Activated T-cell treated with anti-CD3 and anti-CD28 coated beads for 1 hour (primary cell): ENCODE data around the gene ABTB1.

ENCODE experiments used
- DNase-seq: peaks from one replicate; pipeline ENCODE4 v3.0.0-alpha.2; 2020; ENCODE audit warnings: low read depth

Gene ABTB1

GRCh38 chr3:127672429-127673190 lies at the start of gene ABTB1:
Gene ABTB1, plus strand, starts transcription at chr3:127672952. Its CDS starts 74 bp downstream, at chr3:127673026.
- DNase-seq, result peak; percentile 78

- no peak for DNase-seq
Observed at GRCh38 chr3:127624063-127624462, 48.7 kb upstream of the ABTB1 start.

- no peak for DNase-seq
Observed at GRCh38 chr3:127625821-127626220, 46.9 kb upstream of the ABTB1 start.

GRCh38 chr3:127628426-127628787 lies 44.3 kb upstream of the ABTB1 start:
- no peak for DNase-seq

DNA sequence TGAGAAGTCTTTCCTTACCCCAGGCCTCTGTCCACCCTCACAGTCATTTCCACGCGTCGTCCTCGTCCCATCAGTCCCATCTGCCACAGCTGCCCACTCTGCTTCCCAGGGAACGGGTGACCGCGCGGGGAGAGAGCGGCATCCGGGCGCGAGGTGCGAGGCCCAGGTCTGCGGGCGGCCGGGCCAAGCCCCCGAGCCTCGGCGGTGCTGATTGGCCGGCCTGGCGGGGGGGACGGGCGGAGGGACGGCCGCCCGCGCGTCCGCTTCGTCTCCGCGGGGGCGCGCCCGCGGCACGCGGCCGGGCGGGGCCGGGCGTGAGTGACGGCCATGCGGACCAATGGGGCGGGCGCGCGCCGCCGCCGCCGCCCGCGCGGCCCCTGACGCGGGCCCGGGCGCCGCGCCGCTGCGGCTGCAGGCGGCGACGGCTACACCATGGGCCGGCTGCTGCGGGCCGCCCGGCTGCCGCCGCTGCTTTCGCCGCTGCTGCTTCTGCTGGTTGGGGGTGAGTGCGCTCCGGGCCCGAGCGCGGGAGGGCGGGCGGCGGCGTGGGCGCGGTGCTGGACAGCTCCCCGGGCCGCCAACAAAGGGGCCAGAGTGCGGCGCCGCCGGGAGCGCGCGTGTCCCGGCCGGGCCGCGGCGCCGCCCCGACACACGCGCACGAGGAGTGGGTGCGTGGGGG lies 43.8 kb upstream of the ABTB1 start, which contains the start of gene PODXL2:
TSS of gene PODXL2 (plus strand) at position 398 of the 679 bp plus-strand sequence. CDS start at position 433, 35 bp downstream.
- no peak for DNase-seq

DNA sequence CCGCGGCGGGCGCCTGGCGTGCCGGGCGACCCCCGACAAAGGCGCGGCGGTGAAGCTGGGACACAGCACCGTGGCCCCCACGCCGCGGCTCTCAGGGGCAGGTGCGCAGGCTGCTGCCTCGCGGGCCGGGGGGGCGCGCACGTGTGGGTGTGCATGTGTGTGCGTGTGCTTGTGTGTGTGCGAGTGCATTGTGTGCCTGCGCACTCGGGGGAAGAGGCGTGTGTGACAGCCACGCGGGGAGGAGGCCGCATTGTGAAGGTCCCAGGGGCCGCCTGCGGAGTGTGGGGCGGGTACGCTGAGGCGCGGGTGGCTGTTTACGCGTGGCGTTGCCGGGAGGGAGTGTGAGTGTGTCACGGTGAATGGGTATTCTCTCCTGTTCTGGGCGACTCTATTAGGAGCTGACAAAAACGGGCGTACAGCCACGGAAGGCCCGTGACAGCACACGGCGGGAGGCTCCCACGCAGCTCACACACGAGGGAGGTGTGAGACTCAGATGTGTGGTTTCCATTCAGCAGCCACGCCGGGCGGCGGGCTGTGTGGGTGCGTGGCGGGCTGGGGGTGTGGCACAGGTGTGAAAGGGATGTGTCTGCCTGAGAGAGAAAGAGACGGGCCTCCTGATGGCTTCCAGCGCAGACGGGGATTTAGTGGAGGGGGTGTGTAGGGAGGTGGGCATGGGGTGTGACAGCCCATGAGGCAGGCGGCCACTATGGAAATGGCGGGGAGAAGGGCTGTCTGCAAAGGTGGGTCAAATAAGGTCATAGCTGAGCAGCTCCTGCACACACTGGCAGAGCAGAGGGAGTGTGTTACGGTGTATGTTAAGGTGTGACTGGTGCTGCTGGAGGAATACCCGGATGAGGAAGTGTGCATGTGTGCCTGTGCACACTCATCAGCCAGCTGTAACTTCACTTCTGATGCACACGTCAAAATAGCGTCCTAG lies 43.0 kb upstream of the ABTB1 start:
- peak; percentile 10 for DNase-seq

DNA sequence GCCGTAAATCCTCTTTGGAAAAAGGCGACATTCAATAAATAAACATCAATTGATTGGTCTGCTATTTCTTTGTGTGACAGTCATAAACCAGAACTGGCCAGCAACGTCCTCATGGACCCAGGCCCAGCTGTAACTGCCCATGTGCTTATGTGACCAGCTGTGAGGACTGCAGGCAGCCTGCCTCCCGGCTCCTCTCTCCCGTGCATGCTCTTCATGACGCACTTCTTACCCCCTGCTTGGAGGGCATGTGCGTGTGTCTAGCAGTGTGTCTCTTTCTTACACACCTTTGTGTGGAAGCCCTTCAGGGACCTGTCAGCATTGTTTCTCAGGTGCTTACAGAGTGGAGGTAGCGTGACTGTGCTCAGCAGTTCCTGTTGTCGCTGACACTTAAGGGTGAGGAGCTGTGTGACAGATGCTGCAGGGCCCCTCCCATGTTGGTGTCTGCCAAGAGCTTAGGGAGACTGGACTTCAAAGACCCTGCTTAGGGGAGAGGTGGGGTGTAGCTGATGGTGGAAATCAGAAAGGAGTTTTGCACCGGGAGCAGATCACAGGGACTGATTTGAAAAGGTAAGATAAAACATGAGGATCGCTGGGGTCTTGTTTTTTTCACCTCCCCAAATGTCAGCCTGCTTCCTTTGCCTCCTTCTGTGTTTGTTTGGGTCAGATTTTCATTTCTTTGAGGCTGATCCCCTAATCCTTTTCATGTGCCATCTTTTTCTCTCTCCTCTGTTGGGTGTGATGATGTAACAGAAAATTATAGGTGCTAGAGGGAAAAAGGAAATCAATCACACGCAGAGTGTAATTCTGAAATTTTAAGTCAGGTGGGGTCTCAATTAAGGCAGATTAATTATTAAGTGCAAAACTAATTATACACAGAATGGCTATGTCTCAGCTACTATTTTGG lies 41.7 kb upstream of the ABTB1 start:
- no peak for DNase-seq

DNA sequence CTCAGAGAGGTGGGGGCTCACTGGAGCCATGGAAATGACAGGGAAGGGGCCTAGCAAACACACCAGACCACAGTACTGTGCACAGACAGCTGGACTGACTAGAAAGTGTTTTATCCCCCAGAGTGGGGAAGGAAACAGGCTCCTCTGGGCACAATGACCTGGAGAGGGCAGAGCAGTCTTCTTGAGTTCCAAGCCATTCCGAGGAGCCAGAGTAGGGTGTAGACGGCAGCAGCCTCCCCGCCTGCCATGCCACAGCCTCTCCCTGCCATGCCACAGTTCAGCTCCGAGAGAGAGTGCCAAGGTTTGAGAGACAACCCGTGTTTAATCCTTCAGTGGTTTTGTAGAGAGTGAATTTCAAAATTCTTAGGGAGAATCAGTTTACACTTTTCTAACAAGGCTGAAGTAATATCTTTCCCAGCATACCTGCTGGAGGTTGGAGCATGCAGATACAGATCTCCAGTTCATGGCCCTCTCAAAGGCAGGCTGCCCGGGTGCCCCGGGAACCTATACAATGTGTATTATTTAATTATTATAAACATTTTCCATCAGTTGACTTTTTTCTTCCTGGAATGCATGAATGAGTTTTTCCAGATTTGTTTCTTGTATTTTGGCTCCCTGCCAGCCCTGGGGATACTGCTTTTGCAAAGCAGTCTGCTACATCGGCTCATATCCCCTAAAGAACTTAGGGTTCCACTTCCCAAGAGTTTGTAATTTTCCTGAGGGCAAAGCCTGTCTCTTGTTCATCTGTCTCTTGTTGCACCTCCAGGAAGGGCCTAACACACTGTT lies 40.5 kb upstream of the ABTB1 start:
- DNase-seq, result no peak

DNA sequence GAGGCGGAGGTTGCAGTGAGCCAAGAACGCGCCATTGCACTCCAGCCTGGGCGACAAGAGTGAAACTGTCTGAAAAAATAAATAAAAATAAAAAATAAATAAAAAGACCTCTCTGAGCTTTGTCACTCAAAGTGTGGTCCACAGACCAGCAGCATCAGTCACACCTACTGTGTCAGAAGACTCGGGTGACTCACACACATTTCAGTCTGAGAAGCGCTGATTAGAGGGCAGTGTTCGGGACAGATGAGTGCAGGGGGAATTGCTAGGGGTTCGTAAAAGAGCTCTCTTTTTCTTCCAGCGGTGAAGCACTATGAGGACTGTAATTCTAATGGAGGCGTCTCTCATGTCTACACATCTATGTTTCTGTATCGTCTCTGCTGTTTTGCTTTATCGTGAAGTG lies 38.1 kb upstream of the ABTB1 start:
- DNase-seq, result no peak

DNA sequence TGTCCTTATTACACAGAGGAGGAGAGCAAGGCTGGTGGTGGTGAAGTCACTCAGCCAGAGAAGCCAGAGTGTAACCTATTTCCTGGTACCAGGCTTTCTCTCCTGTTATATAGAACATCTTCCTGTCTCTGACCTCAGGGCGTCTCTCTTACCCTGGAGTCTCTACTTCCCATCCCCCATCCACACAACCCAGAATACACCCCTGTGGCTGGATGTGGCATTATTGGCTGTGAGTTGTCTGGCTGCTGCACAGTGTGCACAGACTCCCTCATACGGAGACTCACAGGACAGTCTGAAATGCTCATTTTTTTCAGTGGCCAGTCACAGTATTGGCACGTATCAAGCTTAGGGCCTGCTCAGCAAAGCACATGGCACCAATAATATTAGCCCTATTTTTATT lies 35.2 kb upstream of the ABTB1 start:
- no peak for DNase-seq

GRCh38 chr3:127637971-127638370 lies 34.8 kb upstream of the ABTB1 start:
- no peak for DNase-seq

DNA sequence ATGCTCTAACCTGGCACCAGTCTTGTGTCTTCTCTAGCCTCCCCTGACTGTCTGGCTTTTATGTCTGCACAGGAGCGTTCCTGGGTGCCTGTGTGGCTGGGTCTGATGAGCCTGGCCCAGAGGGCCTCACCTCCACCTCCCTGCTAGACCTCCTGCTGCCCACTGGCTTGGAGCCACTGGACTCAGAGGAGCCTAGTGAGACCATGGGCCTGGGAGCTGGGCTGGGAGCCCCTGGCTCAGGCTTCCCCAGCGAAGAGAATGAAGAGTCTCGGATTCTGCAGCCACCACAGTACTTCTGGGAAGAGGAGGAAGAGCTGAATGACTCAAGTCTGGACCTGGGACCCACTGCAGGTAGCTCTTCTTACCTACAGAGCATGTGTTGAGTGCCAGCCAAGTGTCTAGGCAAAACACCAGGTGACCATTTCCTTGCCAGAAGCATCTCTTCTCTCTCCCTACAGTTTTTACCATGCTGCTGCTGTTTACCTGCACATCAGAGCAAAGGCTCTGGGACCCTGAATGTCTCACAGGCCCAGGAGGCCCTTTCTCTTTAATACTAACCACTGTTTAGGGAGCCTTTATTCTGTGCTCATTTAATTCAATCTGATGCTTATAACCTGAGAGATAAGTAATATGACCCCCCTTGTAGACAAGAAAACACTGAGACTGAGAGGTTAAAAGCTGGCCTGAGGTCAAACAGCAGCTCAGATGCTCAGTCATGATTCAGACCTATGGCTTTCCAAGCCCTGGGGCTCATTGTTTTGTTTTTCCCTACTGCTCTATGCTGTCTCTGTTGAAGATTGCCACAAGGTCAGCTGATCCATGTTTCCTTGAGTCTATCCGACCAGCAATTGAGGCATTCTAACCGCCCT lies 33.3 kb upstream of the ABTB1 start:
- DNase-seq, result no peak

- DNase-seq, result no peak
Observed at GRCh38 chr3:127640042-127640355, 32.8 kb upstream of the ABTB1 start.

- no peak for DNase-seq
Observed at GRCh38 chr3:127644641-127645370, 27.9 kb upstream of the ABTB1 start.

DNA sequence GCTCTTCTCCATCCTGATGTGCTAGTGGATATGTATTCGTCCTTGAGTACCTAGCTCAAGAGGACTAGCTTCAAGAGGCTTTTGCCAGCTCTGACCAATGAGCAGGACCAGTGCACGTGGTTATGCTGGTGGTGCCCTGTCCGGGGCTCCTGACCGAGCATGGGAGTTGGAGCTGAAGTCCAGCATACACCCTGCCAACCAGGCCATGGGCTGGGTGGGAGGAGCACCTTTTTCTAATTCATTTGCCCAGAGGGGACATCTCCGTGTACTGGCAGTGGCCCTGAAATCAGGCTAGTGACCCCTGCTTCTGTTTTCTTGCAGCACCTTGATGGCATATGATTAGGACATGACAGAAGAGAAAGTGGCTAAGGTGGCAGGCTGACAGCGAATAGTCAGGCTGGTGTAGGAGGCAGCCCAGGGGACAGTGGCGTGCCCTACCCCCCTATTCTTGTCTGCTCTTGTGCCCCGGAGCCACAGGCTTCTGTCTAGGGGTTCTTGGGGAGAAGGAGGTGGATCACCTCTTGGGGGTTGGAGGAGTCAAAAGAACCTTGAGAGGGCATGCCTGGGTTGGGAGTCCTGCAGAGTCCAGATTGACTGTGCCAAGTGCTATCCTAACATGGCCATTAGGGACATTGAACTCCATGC lies 27.3 kb upstream of the ABTB1 start:
- DNase-seq, result no peak

- no peak for DNase-seq
Observed at GRCh38 chr3:127646501-127647046, 26.2 kb upstream of the ABTB1 start.

DNA sequence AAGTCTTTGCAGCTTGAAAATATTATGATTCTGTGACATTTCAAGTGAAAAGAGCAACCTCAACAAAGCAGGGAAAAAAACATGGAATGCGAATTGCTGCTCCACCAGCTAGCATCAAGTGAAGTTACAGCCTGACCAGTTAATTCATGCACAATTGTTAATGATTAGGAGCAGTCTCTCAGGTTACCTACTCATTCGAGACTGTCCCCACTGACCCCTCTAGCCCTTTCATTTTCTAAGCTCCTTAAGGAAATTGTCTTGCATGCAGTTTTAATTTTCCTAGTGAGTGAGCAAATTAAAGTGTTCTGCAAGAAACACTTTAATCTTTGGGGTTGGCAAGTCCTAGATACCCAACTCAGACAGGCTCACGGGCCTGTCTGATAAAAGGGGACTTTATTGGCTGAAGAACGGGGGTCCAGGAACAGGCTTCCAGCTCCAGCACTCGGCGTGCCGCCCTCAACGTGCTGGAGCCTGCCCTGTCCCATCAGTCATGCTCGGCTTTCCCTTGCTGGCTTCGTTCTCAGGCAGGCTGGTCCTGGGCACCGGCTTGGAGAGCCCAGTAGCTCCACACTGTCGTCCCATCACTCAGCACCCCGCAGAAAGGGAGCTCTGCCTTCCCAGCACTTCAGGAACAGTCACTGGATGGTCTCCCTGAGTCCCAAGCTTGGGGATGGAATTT lies 25.4 kb upstream of the ABTB1 start:
- DNase-seq, result no peak

- no peak for DNase-seq
Observed at GRCh38 chr3:127647845-127648204, 24.9 kb upstream of the ABTB1 start.
